Thyroid gland (tissue), 4 donors: ENCODE results near the gene KCNMA1.

ENCODE experiments used
- POLR2A ChIP-seq, 2 donors: fragments of 450-650 bp; IDR thresholded peaks; one replicate each; pipeline ENCODE4 v1.6.1; 2017; ENCODE audit warnings: antibody characterized with exemption in 2 of 2, mild to moderate bottlenecking in 2 of 2, moderate library complexity in 1 of 2
- TF ChIP-seq, protein P1 (sequence below), 6 experiments: fragments of 200-600 bp in 3 of 6; fragments of 450-650 bp in 3 of 6; sonication (generic) in 3 of 6; IDR thresholded peaks; one replicate each; pipeline ENCODE4 v1.5.1; 2016 to 2019; ENCODE audit warnings: antibody characterized with exemption in 6 of 6, mild to moderate bottlenecking in 2 of 6, inconsistent platforms in 1 of 6, moderate library complexity in 1 of 6

DNA sequence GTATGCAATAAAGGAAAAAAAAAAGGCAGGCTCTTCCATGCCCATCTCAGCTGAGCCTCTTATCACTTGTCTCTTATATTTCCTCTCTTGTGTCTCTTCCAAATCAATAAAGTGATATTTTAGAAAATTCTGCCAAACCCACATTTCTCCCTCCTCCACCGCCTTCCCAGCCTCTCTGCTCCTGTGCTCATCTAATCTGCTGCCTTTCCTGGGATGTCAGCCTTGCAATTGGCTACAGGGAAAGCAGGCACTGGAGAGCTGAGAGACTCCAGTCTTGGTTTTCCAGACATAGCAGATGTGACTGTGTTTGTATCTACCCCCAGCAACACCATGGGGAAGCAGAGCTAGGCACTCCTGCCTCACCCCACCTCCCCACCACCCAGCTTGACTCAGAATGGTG lies 298.4 kb downstream of the KCNMA1 start:
- TF ChIP-seq, protein P1, sequence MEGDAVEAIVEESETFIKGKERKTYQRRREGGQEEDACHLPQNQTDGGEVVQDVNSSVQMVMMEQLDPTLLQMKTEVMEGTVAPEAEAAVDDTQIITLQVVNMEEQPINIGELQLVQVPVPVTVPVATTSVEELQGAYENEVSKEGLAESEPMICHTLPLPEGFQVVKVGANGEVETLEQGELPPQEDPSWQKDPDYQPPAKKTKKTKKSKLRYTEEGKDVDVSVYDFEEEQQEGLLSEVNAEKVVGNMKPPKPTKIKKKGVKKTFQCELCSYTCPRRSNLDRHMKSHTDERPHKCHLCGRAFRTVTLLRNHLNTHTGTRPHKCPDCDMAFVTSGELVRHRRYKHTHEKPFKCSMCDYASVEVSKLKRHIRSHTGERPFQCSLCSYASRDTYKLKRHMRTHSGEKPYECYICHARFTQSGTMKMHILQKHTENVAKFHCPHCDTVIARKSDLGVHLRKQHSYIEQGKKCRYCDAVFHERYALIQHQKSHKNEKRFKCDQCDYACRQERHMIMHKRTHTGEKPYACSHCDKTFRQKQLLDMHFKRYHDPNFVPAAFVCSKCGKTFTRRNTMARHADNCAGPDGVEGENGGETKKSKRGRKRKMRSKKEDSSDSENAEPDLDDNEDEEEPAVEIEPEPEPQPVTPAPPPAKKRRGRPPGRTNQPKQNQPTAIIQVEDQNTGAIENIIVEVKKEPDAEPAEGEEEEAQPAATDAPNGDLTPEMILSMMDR (IDR thresholded peaks at IDR 0.05) = no peak
- no peak for TF ChIP-seq POLR2A (IDR thresholded peaks at IDR 0.05)
